Putamen (tissue), 1 donor: ENCODE data around the gene UQCC3.
"Not testable (repeated sequence)": the region's sequence is repeated elsewhere in the genome, so short reads cannot be mapped to it uniquely, and the experiment has no call there.

ENCODE experiments used
- DNase-seq: peaks from one replicate; pipeline ENCODE4 v3.0.0-alpha.2; 2016; ENCODE audit warnings: low spot score

UQCC3 gene, protein sequence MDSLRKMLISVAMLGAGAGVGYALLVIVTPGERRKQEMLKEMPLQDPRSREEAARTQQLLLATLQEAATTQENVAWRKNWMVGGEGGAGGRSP

GRCh38 chr11:62671608-62672389, at the start of gene UQCC3, which contains the start of gene LBHD1:
TSS of gene UQCC3 (plus strand) at chr11:62671673. CDS start at chr11:62671746, 73 bp downstream.
TSS of gene LBHD1 (minus strand) at chr11:62672267. CDS start at chr11:62670031, 2,236 bp downstream.
- peak; percentile 87 for DNase-seq

- no peak for DNase-seq
These were observed 48.9 kb upstream of the UQCC3 start for GRCh38 chr11:62622476-62623089.

DNA sequence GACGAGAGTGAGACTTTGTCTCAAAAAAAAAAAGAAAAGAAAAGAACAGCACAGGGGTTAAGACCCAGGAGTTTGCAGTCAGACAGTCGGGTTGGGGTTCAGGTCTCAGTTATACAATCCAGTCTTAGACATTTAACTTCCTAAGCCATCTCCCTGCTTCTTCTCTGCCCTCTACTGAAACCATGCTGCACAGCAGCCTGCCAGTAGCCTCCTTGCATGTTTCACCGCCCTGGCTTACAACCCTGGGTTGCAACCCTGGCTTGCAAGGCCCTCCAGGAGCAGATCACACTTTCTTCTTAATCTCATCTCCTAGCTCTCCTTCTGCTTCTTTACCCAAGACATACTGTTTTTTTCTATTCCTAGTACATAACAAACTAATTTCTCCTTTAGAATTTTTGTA, 43.8 kb upstream of the UQCC3 start:
- DNase-seq = no peak

DNA sequence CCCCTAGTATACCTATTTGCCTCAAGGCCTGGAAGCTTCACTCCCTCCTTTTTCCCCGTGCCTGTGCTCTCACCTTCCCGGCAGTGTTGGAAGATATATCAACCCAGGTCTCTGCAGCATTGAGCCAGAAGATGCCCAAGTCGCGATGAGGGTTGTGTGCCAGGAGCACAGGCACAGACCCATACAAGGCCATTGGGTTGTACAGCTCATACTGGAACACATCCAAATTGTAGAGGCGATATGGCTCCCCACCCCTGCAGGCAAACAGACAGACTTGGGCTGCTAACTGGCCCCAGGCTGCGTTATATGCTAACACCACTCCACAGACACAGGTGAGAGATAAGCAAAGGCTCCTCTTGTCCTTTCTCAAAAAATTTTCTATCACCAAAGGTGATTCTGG, 39.0 kb upstream of the UQCC3 start:
- no peak for DNase-seq

- no peak for DNase-seq
These were observed 27.3 kb upstream of the UQCC3 start for GRCh38 chr11:62644220-62644619.

GRCh38 chr11:62645671-62645945, 25.9 kb upstream of the UQCC3 start:
- no peak for DNase-seq

- DNase-seq = peak; percentile 98
These were observed 25.3 kb upstream of the UQCC3 start, which contains the start of gene GANAB for GRCh38 chr11:62645946-62646824. TSS of gene GANAB (minus strand) at chr11:62646613. CDS start at chr11:62646599, 14 bp downstream.

DNA sequence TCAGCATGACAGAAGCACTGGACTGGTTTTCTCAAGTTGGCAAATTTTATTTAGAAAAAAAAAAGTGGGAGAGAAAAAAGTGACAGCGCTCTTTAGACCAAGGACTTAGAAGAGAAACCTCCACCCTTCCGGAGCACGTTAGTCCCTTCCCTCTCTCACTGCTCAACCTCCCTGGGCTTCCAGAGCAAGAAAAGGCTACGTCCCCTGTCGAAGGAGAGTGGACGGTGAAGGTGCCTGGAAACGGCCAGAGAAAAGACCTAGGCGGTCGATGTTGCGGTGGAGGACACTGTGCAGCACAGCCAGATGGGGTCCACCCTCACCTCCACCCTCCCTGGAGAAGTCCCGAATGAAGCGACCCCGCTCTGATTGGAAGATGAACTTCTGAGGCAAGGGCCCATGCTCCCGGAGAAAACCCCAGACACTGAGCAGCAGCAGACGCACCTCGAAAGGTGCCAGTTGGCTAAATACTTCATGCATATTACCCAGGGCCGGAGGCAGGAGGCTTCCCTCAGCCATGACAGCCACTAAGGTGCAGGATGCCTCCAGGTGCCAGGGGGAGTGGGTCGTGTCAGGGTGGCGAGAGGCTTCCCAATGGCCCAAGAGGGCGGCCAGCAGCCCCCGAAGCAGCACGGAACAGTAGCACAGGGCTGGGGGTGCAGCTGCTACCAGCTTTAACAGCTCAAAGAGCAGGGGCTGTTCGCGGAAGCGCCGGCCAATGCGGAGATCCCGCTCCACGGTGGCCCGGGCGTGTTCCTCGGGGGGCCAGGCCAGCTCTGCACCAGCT, 24.5 kb upstream of the UQCC3 start:
- no peak for DNase-seq

- no peak for DNase-seq
These were observed 23.9 kb upstream of the UQCC3 start for GRCh38 chr11:62647609-62648005.

DNA sequence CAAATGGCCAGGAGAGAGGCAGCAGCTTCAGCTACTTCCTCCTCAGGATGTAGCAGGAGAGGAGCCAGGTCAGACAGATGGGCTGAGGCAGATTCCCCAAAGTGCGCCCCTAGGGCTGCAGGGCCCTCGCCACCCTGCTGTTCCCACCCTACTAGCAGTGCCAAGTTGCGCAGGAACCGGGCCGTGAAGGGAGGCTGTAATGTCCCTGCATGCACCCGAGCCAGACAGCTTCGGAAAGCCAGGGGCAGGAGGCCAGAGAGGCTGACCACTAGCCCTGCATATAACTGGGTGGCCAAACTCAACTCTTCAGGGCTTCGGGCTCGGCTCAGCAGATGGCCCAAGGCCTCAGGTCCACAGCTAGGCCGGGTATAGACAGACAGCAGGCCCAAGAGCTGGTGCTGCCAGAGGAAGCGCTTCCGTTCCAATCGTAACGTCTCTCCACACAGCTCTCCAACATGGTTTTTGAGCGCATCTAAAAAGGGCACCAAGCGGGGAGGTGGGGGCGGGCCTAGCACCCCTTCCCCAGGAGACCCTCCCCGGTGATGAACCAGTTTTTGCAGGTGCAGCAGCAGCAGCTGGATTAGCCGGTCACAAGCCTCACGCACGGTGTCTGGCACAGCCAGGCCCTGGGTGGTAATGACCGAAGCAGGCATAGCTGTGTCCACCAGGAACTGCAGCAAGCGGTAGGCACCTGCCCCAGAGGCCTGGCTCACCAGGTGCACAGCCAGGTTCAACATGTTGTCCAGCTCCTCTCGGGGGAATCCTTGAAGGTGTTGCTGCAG, 23.1 kb upstream of the UQCC3 start:
- no peak for DNase-seq

DNA sequence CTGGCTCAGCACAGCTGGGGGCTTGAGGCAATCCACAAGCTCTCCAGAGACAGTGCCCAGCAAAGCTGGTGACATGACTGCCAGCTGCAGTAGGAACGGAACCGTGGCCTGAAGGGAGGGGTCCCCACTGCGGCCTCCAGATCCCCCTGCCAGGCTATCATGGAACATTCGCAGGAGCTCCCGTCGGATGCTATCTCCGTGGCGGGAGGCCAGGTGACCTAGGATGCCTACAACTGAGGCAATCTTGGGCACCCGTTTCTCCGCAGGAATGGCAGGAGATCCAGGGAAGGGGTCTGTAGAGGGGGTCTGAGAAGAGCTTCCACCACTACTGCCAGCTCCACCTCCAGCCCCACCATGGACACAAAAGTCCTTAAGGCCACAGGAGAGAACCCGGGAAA, 22.5 kb upstream of the UQCC3 start:
- no peak for DNase-seq

DNA sequence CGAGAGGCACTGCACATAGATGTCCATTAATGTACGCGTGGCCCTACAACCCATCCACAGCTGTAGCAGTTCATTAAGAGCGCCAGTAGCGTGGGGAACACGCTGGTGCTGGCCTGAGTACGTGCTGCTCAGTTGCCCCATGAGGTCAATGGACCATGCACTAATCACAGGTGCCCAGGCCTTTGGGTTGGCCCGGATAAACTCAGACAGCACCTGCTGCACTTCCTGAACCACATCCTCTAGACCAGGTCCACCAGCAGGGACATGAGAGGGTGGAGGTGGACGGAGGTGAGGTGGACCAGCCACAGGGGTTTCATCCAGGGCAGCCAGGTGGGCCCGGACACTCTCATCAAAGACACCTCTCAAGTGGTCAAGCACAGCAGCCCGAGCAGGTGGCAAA, 22.0 kb upstream of the UQCC3 start:
- no peak for DNase-seq

DNA sequence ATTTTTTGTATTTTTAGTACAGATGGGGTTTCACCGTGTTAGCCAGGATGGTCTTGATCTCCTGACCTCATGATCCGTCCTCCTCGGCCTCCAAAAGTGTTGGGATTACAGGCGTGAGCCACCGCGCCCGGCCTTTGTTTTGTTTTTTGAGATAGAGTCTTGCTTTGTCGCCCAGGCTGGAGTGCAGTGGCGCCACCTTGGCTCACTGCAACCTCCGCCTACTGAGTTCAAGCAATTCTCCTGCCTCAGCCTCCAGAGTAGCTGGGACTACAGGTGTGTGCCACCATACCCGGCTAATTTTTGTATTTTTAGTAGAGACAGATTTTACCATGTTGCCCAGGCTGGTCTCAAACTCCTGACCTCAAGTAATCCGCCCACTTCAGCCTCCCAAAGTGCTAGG, 21.2 kb upstream of the UQCC3 start:
- DNase-seq = not testable (repeated sequence)

GRCh38 chr11:62652161-62653006, 19.1 kb upstream of the UQCC3 start:
- no peak for DNase-seq

DNA sequence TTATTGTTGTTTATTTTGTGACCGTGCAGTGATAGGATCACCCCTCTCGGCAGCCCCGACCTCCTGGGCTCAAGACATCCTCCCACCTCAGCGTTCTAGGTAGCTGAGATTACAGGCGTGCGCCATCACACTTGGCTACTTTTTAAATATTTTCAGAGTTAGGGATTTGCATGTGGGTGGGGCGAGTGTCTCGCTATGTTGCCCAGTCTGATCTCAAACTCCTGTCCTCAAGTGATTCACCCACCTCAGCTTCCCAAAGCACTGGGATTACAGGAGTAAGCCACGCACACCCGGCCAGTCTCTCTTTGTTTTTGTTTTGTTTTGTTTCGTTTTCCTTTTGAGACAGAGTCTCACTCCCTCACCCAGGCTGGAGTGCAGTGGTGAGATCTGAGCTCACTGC, 17.2 kb upstream of the UQCC3 start:
- no peak for DNase-seq

DNA sequence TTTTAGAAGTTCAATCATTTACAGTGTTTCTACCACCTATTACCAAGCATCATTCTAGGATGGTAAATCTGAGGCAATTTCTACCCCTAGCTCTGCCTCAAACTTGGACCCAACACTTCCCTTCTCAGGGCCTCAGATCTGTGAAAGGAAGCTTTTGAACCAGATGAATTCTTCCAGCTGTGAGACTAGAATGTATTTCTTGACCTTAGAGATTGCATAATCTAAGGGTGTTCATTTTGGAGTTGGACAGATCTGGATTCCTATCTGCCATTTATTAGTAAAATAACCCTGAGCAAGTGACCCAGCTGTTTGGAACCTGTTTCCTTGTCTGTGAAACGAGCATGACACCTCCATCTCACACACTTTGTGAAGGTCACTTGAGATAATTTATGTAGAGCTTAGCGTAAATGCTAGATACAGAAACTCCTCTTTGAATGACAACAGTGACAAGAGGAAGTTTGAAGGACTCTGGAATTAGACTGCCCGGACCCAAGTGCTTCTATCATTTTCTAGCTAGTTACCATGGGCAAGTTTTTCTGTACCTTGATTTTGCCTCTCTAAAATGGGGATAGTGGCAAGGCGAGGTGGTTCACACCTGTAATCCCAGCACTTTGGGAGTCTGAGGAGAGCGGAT, 14.6 kb upstream of the UQCC3 start:
- DNase-seq = no peak

DNA sequence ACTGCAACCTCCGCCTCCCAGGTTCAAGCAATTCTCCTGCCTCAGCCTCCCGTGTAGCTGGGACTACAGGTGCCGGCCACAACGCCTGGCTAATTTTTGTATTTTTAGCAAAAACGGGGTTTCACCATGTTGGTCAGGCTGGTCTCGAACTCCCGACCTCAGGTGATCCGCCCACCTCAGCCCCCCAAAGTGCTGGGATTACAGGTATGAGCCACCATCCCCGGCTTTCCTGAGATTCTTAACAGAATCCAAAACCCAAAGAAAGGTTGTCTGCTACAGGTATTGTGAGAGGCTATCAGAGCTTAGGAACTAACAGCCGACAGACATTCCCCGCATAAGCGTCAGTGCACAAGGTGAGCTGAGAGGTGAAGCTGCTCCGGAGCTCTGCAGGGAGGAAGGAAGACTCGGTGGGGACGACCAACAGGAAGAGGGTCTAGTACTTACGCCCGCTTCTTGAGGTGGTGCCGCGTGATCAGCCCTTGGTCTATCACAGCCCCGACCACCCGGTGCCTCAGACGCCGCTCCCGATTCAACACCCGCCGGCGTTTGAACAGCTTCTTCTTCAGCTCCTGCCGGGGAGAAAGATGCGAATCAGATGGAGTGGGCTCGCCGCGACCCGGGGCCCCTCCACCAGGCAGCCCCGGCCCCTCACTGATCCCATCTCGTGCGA, 6.9 kb upstream of the UQCC3 start:
- DNase-seq = no peak

DNA sequence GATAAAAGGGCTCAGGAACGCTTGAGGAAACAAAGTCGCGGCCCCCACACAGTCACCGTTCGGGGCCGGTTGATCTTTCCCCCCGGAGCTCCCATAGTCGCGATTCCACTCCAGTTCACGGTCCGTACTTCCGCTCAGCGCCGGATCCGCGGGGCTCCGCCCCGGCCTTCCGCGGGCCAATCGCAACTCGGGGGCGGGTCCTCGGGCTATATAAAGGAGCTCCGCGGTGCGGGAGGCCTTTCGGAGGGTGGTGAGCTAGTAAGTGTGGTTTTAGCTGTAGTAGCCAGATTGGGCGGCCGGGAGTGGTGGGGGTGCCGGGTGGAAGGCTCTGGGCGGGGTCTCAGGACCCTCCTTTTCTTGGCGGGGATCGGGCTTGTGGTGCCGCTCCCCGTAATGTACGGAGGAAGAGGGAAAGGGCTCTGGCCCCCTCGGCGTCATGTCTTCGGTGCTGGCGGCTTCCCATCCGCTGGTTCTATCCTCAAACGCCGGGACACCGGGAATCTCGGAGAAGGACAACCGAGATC, 6.3 kb upstream of the UQCC3 start, which contains the start of the genes C11orf98 and CSKMT:
Gene C11orf98 (minus strand): TSS at position 136 of the 524 bp plus-strand sequence. CDS start 41 bp downstream, at position 95.
Gene CSKMT (plus strand): TSS at position 238 of the 524 bp plus-strand sequence. CDS start 568 bp downstream, outside the sequence.
- DNase-seq = peak; percentile 93
